Liver (tissue), 9 donors: ENCODE data around the gene NFIB. TPM values are rescaled to one million over a fixed set of nuclear protein-coding genes. Genes with fewer than 3 reads are reported as not detected.

ENCODE experiments used
- DNase-seq: peaks from one replicate; pipeline ENCODE4 v3.0.0-alpha.2; 2017; ENCODE audit warnings: low spot score
- H3K27ac ChIP-seq, 2 donors: one replicate each; pipeline ENCODE4 v1.7.0; 2013; ENCODE audit warnings: inconsistent platforms in 2 of 2, low read length in 2 of 2, control low read depth in 1 of 2, low read depth in 1 of 2, mild to moderate bottlenecking in 1 of 2
- H3K27me3 ChIP-seq, 4 donors: one replicate each; pipeline versions ENCODE4 v1.6.1 to v1.7.0; 2013; ENCODE audit warnings: low read length in 3 of 4, inconsistent platforms in 1 of 4, mild to moderate bottlenecking in 1 of 4, moderate library complexity in 1 of 4; ENCODE audit not compliant: control insufficient read depth in 4 of 4, insufficient read depth in 4 of 4
- H3K36me3 ChIP-seq, 4 donors: one replicate each; pipeline versions ENCODE4 v1.6.1 to v1.7.0; 2013; ENCODE audit warnings: low read length in 3 of 4, mild to moderate bottlenecking in 3 of 4, low read depth in 1 of 4, moderate library complexity in 1 of 4; ENCODE audit not compliant: control insufficient read depth in 4 of 4, insufficient read depth in 3 of 4
- H3K4me1 ChIP-seq, 4 donors: one replicate each; pipeline versions ENCODE4 v1.6.1 to v1.7.0; 2013; ENCODE audit warnings: low read length in 3 of 4, mild to moderate bottlenecking in 3 of 4, moderate library complexity in 1 of 4; ENCODE audit not compliant: control insufficient read depth in 4 of 4, insufficient read depth in 4 of 4
- H3K4me3 ChIP-seq, 3 donors: one replicate each; pipeline versions ENCODE4 v1.6.1 to v1.7.0; 2013; ENCODE audit warnings: low read length in 3 of 3, control low read depth in 1 of 3, low read depth in 1 of 3, mild to moderate bottlenecking in 1 of 3
- H3K9ac ChIP-seq, 2 donors: one replicate each; pipeline ENCODE4 v1.7.0; 2013; ENCODE audit warnings: low read length in 2 of 2, mild to moderate bottlenecking in 2 of 2, moderate library complexity in 2 of 2, control low read depth in 1 of 2, low read depth in 1 of 2
- H3K9me3 ChIP-seq, 4 donors: one replicate each; pipeline versions ENCODE4 v1.6.1 to v1.7.0; 2013; ENCODE audit warnings: low read length in 3 of 4; ENCODE audit not compliant: control insufficient read depth in 4 of 4
- EGR1 ChIP-seq, 2 donors: IDR thresholded peaks; 2 replicates each; pipeline ENCODE4 v1.6.1; 2016 to 2018; ENCODE audit warnings: antibody characterized with exemption in 2 of 2, low read depth in 2 of 2
- FOXA1 ChIP-seq: IDR thresholded peaks from 2 replicates; pipeline ENCODE4 v1.6.1; 2016; ENCODE audit warnings: antibody characterized with exemption
- FOXA2 ChIP-seq: IDR thresholded peaks from 2 replicates; pipeline ENCODE4 v1.6.1; 2016; ENCODE audit warnings: antibody characterized with exemption
- GABPA ChIP-seq, 2 donors: IDR thresholded peaks in 1 of 2; conservative IDR thresholded peaks in 1 of 2; 2 replicates each; pipeline ENCODE4 v1.6.1; 2016; ENCODE audit warnings: antibody characterized with exemption in 2 of 2, mild to moderate bottlenecking in 1 of 2, moderate library complexity in 1 of 2
- HNF4A ChIP-seq, 2 donors: conservative IDR thresholded peaks; 2 replicates each; pipeline ENCODE4 v1.6.1; 2016; ENCODE audit warnings: antibody characterized with exemption in 2 of 2, mild to moderate bottlenecking in 2 of 2
- HNF4G ChIP-seq: IDR thresholded peaks from 2 replicates; pipeline ENCODE4 v1.6.1; 2016; ENCODE audit warnings: antibody characterized with exemption
- JUND ChIP-seq, 2 donors: IDR thresholded peaks; 2 replicates each; pipeline ENCODE4 v1.6.1; 2016; ENCODE audit warnings: antibody characterized with exemption in 2 of 2
- NR2F2 ChIP-seq: IDR thresholded peaks from 2 replicates; pipeline ENCODE4 v1.6.1; 2016; ENCODE audit warnings: antibody characterized with exemption
- RAD21 ChIP-seq, 2 donors: IDR thresholded peaks; 2 replicates each; pipeline ENCODE4 v1.6.1; 2016; ENCODE audit warnings: antibody characterized with exemption in 2 of 2, mild to moderate bottlenecking in 2 of 2
- RXRA ChIP-seq, 2 donors: IDR thresholded peaks; 2 replicates each; pipeline ENCODE4 v1.6.1; 2017 to 2018; ENCODE audit warnings: antibody characterized with exemption in 2 of 2, mild to moderate bottlenecking in 1 of 2
- SP1 ChIP-seq: IDR thresholded peaks from 2 replicates; pipeline ENCODE4 v1.6.1; 2018; ENCODE audit warnings: antibody characterized with exemption, mild to moderate bottlenecking
- TAF1 ChIP-seq: conservative IDR thresholded peaks from 2 replicates; pipeline ENCODE4 v1.6.1; 2016; ENCODE audit warnings: antibody characterized with exemption, mild to moderate bottlenecking
- YY1 ChIP-seq: IDR thresholded peaks from 2 replicates; pipeline ENCODE4 v1.6.1; 2016; ENCODE audit warnings: antibody characterized with exemption, mild to moderate bottlenecking
- WGBS: extraction: QIAGEN DNeasy Blood & Tissue Kit; methylation state at CpG from one replicate; pipeline ENCODE4 v1.1.7; 2013; 5-methylcytosine and 5-hydroxymethylcytosine counted together
- polyA plus RNA-seq, 2 donors: library from polyadenylated mRNA; stranded (reverse) in 1 of 2; unstranded in 1 of 2; fragments of 200-250 nt in 1 of 2; fragments of >200 nt in 1 of 2; fragmentation: Nextera tagmentation in 1 of 2; extraction: Ambion mirVana in 1 of 2; gene quantifications; one replicate each; pipeline versions ENCODE4 v1.2.1 to v1.2.3, GENCODE V29; 2013 to 2015
- total RNA-seq, 2 donors: library from RNA; depleted of rRNA; stranded (reverse); fragments of >200 nt; gene quantifications; one replicate each; pipeline ENCODE4 v1.2.3, GENCODE V29; 2014
- TF ChIP-seq, protein P1 (sequence below): IDR thresholded peaks from 2 replicates; pipeline ENCODE4 v1.6.1; 2016; ENCODE audit warnings: antibody characterized with exemption, mild to moderate bottlenecking
- TF ChIP-seq, protein P2 (sequence below): IDR thresholded peaks from 2 replicates; pipeline ENCODE4 v1.6.1; 2016; ENCODE audit warnings: antibody characterized with exemption
- TF ChIP-seq, protein P3 (sequence below): IDR thresholded peaks from 2 replicates; pipeline ENCODE4 v1.6.1; 2016; ENCODE audit warnings: antibody characterized with exemption
- TF ChIP-seq, protein P4 (sequence below): IDR thresholded peaks from 2 replicates; pipeline ENCODE4 v1.6.1; 2016; ENCODE audit warnings: antibody characterized with exemption
- TF ChIP-seq, protein P5 (sequence below): fragments of 150-350 bp; IDR thresholded peaks from 2 replicates; pipeline ENCODE4 v1.5.1; 2017; ENCODE audit warnings: improper control_type of control experiment, low read depth, low read length; ENCODE audit not compliant: missing input control
- donor health status: healthy.
- donor health status: healthy.
- donor health status: healthy.
- donor health status: healthy.
- donor health status: healthy.

NFIB gene
- total and polyA plus RNA-seq, 4 donors, result 3.2 to 23.2 (median 8.0) TPM

DNA sequence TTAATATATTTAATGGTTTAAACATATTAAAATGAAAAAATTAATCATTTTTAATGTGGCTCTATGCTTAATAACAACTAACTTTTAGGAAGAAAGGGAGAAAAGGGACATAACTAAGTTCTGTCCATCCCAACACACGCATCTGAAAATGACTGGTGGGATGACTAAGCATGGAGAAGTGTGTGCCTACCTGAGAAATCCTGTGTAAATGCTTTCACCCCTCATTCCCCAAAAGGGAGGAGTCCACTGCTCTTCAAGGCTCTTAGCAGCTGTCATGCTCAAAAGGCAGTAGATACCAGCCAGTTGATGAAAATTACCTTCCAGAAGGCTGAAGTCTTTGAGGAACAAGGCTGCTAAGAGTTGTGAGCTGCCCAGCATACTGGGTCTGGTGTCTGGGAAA, 130.9 kb downstream of the NFIB start:
- 93% methylated on average over 1 of the region's 1 CpG for WGBS
- DNase-seq, result no peak
- no peak overlapping the region for H3K27ac ChIP-seq
- no peak overlapping the region for H3K9ac ChIP-seq
- H3K4me1 ChIP-seq, result peaks cover 6 to 32% (median 24%) of the 10 kb centered on the region in 4 donors
- no peak overlapping the region for H3K4me3 ChIP-seq
- no peaks in the 10 kb centered on the region for H3K9me3 ChIP-seq
- no peaks in the 10 kb centered on the region for H3K36me3 ChIP-seq
- TF ChIP-seq FOXA1, result no peak
- TF ChIP-seq SP1, result no peak
- no peak for TF ChIP-seq YY1
- TF ChIP-seq, protein P1, sequence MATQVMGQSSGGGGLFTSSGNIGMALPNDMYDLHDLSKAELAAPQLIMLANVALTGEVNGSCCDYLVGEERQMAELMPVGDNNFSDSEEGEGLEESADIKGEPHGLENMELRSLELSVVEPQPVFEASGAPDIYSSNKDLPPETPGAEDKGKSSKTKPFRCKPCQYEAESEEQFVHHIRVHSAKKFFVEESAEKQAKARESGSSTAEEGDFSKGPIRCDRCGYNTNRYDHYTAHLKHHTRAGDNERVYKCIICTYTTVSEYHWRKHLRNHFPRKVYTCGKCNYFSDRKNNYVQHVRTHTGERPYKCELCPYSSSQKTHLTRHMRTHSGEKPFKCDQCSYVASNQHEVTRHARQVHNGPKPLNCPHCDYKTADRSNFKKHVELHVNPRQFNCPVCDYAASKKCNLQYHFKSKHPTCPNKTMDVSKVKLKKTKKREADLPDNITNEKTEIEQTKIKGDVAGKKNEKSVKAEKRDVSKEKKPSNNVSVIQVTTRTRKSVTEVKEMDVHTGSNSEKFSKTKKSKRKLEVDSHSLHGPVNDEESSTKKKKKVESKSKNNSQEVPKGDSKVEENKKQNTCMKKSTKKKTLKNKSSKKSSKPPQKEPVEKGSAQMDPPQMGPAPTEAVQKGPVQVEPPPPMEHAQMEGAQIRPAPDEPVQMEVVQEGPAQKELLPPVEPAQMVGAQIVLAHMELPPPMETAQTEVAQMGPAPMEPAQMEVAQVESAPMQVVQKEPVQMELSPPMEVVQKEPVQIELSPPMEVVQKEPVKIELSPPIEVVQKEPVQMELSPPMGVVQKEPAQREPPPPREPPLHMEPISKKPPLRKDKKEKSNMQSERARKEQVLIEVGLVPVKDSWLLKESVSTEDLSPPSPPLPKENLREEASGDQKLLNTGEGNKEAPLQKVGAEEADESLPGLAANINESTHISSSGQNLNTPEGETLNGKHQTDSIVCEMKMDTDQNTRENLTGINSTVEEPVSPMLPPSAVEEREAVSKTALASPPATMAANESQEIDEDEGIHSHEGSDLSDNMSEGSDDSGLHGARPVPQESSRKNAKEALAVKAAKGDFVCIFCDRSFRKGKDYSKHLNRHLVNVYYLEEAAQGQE, result no peak
- no peak for TF ChIP-seq NR2F2
- TF ChIP-seq, protein P2, sequence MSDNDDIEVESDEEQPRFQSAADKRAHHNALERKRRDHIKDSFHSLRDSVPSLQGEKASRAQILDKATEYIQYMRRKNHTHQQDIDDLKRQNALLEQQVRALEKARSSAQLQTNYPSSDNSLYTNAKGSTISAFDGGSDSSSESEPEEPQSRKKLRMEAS, result no peak
- no peak for TF ChIP-seq HNF4G
- no peak for TF ChIP-seq JUND (IDR thresholded peaks at IDR 0.05)
- TF ChIP-seq RXRA (IDR thresholded peaks at IDR 0.05), result no peak
- TF ChIP-seq, protein P3, sequence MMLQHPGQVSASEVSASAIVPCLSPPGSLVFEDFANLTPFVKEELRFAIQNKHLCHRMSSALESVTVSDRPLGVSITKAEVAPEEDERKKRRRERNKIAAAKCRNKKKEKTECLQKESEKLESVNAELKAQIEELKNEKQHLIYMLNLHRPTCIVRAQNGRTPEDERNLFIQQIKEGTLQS, result no peak
- no peak for TF ChIP-seq HNF4A (conservative IDR thresholded peaks at IDR 0.05)
- TF ChIP-seq GABPA (IDR thresholded peaks at IDR 0.05 in 1 of 2, conservative IDR thresholded peaks at IDR 0.05 in 1 of 2), result no peak
- TF ChIP-seq TAF1, result no peak
- TF ChIP-seq, protein P4, sequence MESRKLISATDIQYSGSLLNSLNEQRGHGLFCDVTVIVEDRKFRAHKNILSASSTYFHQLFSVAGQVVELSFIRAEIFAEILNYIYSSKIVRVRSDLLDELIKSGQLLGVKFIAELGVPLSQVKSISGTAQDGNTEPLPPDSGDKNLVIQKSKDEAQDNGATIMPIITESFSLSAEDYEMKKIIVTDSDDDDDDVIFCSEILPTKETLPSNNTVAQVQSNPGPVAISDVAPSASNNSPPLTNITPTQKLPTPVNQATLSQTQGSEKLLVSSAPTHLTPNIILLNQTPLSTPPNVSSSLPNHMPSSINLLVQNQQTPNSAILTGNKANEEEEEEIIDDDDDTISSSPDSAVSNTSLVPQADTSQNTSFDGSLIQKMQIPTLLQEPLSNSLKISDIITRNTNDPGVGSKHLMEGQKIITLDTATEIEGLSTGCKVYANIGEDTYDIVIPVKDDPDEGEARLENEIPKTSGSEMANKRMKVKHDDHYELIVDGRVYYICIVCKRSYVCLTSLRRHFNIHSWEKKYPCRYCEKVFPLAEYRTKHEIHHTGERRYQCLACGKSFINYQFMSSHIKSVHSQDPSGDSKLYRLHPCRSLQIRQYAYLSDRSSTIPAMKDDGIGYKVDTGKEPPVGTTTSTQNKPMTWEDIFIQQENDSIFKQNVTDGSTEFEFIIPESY, result no peak
- TF ChIP-seq RAD21 (IDR thresholded peaks at IDR 0.05), result no peak
- TF ChIP-seq EGR1 (IDR thresholded peaks at IDR 0.05; ENCODE audit: low read depth in 2 of 2), result no peak
- no peak for TF ChIP-seq FOXA2
- TF ChIP-seq, protein P5, sequence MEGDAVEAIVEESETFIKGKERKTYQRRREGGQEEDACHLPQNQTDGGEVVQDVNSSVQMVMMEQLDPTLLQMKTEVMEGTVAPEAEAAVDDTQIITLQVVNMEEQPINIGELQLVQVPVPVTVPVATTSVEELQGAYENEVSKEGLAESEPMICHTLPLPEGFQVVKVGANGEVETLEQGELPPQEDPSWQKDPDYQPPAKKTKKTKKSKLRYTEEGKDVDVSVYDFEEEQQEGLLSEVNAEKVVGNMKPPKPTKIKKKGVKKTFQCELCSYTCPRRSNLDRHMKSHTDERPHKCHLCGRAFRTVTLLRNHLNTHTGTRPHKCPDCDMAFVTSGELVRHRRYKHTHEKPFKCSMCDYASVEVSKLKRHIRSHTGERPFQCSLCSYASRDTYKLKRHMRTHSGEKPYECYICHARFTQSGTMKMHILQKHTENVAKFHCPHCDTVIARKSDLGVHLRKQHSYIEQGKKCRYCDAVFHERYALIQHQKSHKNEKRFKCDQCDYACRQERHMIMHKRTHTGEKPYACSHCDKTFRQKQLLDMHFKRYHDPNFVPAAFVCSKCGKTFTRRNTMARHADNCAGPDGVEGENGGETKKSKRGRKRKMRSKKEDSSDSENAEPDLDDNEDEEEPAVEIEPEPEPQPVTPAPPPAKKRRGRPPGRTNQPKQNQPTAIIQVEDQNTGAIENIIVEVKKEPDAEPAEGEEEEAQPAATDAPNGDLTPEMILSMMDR, result no peak
- no peaks in the 10 kb centered on the region for H3K27me3 ChIP-seq
